H54 (cell line): ENCODE measurements around the gene STMND1.

Experiments
- DNase-seq: peaks from one replicate; pipeline ENCODE4 v3.0.0; 2011; ENCODE audit warnings: low spot score, mixed read lengths; ENCODE audit not compliant: insufficient read length
- FAIRE-seq: peaks from 3 replicates; lab custom pipeline; 2011; peaks lifted over from hg19 to GRCh38; lab: Jason Lieb, UNC
- POLR2A ChIP-seq: IDR thresholded peaks from 2 replicates; pipeline ENCODE4 v1.6.1; 2011; ENCODE audit warnings: low read depth, mild to moderate bottlenecking, low read length

Gene STMND1

DNA sequence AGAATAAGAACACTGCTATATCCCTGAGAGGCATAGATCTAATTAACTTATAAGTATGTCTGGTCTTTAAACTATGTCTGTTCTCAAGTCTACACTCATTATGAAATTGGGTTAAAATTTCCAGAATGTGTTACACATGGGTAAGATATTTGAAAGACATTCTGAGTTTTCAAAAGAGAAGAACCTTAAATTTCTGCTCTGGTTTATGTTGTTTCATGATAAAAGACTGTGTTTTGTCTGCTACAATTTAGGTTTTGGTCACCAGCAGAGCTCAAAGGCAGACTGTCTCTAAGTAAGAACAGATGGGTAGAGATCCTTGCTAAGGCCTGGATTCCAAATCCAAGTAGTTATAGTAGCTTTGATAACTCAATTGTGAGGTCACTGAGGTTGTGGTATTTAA lies 6.0 kb downstream of the STMND1 start:
- no peak for DNase-seq
- TF ChIP-seq POLR2A: no peak
- no peak for FAIRE-seq

DNA sequence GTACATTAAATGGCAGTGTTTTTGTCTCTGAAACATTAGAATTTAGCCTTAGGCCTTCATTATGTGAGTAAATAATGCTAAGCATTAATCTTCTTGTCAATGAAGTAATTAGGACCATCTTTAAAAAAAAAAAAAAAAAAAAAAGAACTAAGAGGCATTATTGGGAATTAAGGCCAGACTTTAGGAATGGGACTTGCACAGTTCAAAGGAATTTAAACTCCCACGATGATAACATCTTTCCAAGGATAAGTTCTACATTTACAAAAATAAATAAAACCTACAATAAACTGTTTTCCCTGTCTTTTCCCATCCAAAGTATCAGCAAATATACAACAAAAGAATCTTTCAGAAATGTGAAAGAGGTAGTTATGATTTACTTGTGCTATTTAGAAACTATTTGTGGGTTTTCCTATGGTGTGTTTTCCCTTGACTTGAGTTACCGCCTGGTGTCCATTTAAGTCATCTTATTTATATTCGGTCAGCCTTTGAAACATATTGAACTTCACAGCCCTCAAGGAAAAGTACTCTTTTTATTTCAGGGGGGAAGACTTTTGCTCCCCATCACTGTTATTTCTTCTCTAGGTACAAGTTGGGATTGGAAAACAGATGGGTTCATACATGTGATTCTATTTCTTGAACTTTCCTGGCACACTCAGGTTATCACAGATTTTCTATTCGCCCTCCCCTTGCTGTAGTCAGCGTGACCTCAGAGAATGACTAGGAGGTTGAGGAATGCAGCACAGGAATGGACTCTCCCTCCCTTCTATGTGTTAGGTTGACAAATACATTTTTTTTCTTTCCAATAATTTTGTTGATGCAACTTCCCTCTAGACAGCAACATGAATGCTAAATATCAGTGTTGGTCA lies 13.6 kb downstream of the STMND1 start:
- FAIRE-seq (peak; percentile 97), DNase-seq (peak; percentile 43)
- no peak for TF ChIP-seq POLR2A

DNA sequence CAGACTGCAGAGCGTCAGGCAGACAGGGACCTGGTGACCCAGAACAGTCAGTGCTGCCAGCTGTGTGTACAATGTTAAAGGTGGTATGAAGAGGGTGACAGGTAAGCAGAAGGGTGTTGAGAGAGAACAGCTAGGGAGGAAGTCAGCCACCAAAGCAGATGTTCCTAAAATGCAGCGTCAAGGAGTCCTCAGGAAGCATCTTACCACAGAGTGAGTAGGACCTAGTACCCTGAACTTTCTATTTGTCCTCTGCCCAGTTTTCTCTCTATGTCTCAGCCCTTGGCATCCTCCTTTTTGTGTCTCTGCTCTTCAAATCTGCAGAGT lies 14.2 kb downstream of the STMND1 start:
- FAIRE-seq (no peak), DNase-seq (no peak)
- TF ChIP-seq POLR2A: no peak

DNA sequence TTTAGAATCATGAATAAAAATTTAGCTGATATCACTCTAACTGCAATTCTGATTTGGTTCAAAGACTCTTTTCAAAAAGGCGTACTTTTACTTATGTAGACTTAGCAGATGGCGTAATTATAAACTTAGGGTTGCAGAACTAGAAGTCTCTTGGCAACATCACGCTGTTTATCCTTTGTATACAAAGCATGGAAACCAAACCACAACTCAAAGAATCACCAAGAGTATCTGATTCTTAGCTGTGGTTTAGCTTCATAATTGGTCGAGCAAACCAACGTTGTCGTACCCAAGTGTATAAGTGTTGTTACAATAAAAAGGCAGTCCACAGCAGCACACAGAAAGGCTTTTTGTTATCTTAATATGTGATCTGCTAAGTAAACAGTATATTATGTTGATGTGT lies 18.2 kb downstream of the STMND1 start:
- DNase-seq: no peak
- no peak for FAIRE-seq

DNA sequence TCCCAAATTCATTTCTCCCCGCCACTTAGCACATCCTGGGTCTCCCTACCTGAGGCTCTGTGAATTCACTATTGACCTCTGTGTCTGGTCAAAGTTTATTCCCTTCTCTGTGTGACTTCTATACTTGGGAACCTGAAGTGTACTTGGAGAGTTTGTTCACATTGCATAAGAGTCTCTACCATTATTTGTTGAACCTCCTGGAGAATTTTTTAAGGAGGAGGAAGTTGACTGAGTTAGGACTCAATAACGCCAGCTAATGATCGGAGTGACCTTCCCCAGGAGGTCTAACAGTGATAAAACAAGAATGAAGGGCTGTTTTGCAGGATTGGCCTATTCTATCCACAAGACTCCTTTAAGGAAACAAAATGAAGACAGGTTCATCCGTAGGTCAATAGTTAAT lies 23.6 kb downstream of the STMND1 start:
- no peak for TF ChIP-seq POLR2A
- FAIRE-seq (no peak), DNase-seq (no peak)

More for the DNA sequence above, 18.2 kb downstream of the STMND1 start:
- TF ChIP-seq POLR2A: no peak

DNA sequence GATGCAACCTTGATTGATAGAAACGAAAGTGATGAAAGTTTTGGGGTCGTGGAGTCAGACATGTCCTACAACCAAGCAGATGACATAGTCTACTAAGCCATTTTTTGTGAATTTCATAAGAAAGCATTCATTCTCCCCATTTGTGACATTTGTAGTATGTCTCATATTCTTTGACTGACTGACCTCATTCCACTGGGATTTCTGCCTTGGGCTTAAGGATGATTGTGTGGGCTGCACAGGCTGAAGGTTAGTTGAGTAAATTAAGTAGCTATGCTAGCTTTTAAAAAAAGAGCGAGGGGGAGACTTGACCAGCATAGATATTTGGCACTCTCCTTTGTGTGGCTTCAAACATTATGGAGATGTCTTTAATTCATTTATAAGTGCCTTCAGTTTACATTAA lies 28.9 kb downstream of the STMND1 start:
- FAIRE-seq (no peak), DNase-seq (no peak)
- no peak for TF ChIP-seq POLR2A

DNA sequence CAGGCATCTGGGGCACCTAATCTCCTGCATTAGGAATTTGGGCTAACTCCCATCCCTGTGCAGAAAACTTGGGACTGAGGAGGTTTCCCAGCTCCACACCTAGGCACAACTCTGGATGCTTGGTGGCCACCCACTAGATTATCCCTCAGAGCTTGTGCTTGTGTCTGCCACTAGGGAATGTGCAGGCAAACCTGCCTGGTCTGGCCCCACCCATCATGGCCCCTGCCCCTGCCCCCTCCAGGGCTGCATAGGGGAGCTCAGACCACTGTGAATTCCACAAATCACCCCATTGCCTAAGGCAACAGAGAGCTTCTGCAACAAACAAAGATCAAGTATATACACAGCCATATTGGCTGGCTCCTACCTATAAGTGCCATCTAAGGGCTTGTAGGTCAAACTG lies 31.1 kb downstream of the STMND1 start:
- no peak for FAIRE-seq
- TF ChIP-seq POLR2A: no peak
- no peak for DNase-seq

DNA sequence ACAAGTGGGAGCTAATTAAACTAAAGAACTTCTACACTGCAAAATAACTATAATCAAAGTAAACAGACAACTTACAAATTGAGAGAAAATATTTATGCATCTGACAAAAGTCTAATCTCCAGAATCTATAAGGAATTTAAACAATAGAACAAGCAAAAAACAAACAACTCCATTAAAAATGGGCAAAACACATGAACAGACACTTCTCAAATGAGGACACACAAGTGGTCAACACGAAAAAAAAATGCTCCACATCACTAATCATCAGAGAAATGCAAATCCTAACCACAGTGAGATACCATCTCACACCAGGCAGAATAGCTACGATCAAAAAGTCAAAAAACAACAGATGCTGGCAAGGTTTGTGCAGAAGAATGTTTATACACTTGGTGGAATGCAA lies 36.2 kb downstream of the STMND1 start:
- FAIRE-seq (no peak), DNase-seq (no peak)
- TF ChIP-seq POLR2A: no peak

DNA sequence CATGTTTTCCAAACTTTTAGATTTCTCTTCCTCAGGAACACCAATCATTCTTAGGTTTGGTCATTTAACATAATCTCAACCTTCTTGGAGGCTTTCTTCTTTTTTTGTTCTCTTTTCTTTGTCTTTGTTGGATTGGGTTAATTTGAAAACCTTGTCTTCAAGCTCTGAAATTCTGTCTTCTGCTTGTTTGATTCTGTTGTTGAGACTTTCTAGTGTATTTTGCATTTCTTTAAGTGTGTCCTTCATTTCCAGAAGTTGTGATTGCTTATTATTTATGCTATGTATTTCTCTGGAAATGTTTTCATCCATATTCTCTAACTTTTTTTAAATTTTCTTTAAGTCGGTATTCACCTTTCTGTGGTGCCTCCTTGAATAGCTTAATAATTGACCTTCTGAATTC lies 42.2 kb downstream of the STMND1 start:
- no peak for FAIRE-seq
- no peak for DNase-seq
- TF ChIP-seq POLR2A: no peak

DNA sequence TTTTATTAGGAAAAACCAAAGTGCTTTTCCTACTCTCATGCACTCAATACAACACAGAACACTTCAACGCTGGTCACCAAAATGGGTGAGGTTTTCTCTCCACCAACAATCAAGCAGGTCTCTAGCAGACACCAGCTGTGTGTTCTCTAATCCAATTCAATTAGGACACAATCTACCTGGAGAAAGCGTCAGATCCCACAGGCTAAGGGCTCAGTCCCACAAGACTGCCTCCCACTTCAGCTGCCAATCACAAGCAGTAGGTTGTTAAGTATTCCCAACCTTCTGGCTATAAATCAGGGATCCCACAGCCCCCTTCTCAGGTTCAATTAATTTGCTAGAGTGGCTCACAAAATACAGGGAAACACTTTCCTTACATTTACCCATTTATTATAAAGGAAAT lies 47.7 kb downstream of the STMND1 start:
- FAIRE-seq: no peak
- DNase-seq: no peak
- no peak for TF ChIP-seq POLR2A

DNA sequence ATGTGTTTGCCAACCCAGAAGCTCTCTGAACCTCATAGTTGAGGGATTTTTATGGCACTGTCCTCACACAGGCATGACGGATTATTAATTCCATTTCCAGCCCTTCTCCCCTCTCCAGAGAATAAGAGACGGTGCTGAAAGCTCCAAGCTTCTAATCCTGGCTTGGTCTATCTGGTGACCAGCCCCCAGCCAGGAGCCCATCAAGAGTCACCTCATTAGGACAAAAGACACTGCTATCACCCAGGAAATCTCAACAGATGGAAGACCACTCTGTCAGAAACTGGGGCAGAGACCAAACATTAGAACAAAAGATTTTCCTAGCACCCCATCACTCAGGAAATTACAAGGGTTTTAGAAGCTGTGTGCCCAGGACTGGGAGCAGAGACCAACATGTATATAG lies 48.2 kb downstream of the STMND1 start:
- no peak for TF ChIP-seq POLR2A
- FAIRE-seq (no peak), DNase-seq (no peak)

DNA sequence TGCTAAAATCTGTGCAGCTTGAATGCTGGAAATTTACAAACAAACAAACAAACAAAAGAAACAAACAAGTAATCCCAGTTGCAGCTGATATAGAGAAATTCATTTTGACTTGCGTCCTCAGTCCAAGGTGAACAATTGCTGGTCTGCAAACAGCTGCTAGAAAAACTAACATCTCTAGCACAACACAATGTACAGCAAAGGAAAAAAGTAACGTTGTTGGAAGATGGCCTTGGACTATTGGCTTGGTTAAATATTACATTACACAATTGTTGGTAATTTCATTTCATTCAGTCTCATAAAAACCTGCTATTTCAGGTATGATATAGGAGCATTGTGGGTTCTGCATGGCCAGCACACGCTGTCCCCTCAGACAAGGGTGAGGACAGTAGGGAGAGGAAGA lies 50.0 kb downstream of the STMND1 start:
- TF ChIP-seq POLR2A: no peak
- FAIRE-seq (no peak), DNase-seq (no peak)

DNA sequence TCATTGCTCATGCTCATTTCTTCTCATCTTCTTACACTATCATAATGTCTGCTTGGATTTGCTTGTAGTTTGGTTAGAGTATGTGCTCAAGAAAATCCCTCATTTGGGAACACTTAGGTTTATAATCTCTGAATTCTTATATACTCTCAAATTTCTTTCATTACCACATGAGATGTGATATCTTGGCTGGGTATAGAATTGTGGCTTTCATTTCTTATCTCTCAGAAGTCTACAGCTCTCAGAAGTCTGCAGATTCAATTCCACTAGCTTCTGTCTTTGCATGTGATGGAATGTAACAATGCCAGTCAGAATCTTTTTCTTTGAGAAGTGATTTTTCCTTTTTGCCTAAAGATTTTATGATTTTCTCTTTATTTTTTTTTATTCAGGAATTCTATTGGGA lies 50.9 kb downstream of the STMND1 start:
- FAIRE-seq: no peak
- DNase-seq: no peak
- TF ChIP-seq POLR2A: no peak

DNA sequence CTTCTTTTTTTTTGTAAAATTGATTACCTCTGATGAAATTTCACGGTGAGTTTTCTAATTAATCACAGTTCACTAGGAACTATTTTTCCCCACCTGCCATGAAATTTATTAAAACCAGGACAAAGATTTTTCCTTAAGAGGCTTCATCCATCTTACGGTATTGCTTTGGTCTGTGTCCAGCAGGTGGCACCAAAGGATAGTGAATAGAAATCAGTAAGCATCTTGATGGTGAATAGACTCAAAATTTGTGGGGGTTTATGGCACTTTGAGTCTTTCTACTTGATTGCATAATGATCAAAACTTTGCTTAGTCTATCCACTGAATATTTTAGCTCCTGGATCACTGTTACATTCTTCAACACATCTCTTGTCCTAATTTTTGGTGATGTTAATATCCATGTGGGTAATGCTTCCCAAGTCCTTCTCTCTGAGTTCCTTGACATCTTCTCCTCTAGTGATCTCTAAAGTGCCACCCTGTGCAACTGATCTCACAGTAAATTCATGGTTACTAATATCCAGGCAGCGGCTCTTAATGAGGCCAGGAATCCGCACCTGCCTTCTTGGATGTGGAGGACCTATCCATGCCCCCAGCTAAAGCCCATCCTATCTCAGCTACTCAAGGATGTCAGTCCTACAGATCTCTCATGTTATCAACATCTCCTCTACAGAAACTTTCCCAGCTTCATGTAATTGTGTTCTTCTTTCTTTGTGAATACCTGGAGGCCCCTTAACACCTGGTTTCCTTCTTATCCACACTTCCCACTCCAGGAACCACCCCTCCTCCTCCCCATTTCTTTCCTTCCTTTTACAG lies 54.5 kb downstream of the STMND1 start:
- TF ChIP-seq POLR2A: no peak
- peak; percentile 30 for DNase-seq
- FAIRE-seq: peak; percentile 81
